ENCODE data around the gene ROMO1. TPM values are rescaled to one million over a fixed set of nuclear protein-coding genes. Genes with fewer than 3 reads are reported as not detected.
A peak's percentile ranks its signal among the peaks of the same experiment; 100 is the strongest.

ROMO1 gene
- total and polyA plus RNA-seq, 10 of the 15 experiments (the other 5 are each of a cell fraction or from before 2014, with no cell fraction given): 23.2 to 631 (median 352) TPM

GRCh38 chr20:35729283-35729807 is 30.1 kb downstream of the ROMO1 start:
- H3K79me2 ChIP-seq (ENCODE audit: control insufficient read depth, insufficient read depth, low read length): peaks cover 74% of the 10 kb centered on the region
- H3K4me1 ChIP-seq (ENCODE audit: control insufficient read depth, insufficient read depth, low read length): no peaks in the 10 kb centered on the region
- no TSS peak for BruUV-seq (replicated peaks)
- no peak overlapping the region for H3K9ac ChIP-seq (ENCODE audit: control insufficient read depth, insufficient read depth, low read length)
- peaks cover 13 to 40% of the 10 kb centered on the region in 2 experiments for H3K36me3 ChIP-seq (ENCODE audit: control insufficient read depth in 2 of 2, insufficient read depth in 2 of 2, low read length in 1 of 2)
- no peak overlapping the region for H2AFZ ChIP-seq (ENCODE audit: control insufficient read depth, low read depth, low read length)
- FAIRE-seq: no peak
- no peaks in the 10 kb centered on the region for H3K9me3 ChIP-seq (replicated peaks; ENCODE audit: control insufficient read depth, insufficient read depth, low read length)
- ChIA-PET CTCF (interaction anchor here (1.9 kb wide), 1 partner anchor 10 kb away, joined by 9 read pairs; no protein-coding TSS in a partner anchor), POLR2A (interaction anchor here (0.6 to 2.8 kb wide), 3 partner anchors 10 to 63 kb away, joined by 3 to 15 read pairs (median 12); partner anchors contain the start of gene RBM39), RAD21 (ENCODE audit: unreplicated experiment) (no interaction called here), SMC1A (ENCODE audit: uncharacterized antibody, unreplicated experiment) (interaction anchor here (1.0 to 2.0 kb wide), 3 partner anchors 10 to 40 kb away, joined by 3 to 8 read pairs (median 7); no protein-coding TSS in a partner anchor)
- WGBS (ENCODE audit: insufficient coverage, insufficient replicate concordance, low lambda C conversion rate, missing lambda C conversion rate): 97% methylated on average over 7 of the region's 7 CpGs
- peaks cover 22% of the 10 kb centered on the region for H4K20me1 ChIP-seq (ENCODE audit: control insufficient read depth, insufficient read depth)
- no peak overlapping the region for H3K27ac ChIP-seq (ENCODE audit: control insufficient read depth, insufficient read depth)
- ATAC-seq: no peak
- DNase-seq (ENCODE audit: low read depth, low spot score): no peak
- H3K27me3 ChIP-seq (replicated peaks in 1 of 2; ENCODE audit: control insufficient read depth in 2 of 2, insufficient read depth in 2 of 2, low read length in 1 of 2): no peaks in the 10 kb centered on the region
- in situ Hi-C loops (cut with MboI): no loop called here
- H3K4me2 ChIP-seq (ENCODE audit: control insufficient read depth, insufficient read depth): no peak overlapping the region
- TF ChIP-seq POLR2AphosphoS5 (IDR thresholded peaks at IDR 0.05; ENCODE audit: low read length) (peak; percentile 63), NKRF (conservative IDR thresholded peaks at IDR 0.05) (no peak), SMAD1 (IDR thresholded peaks at IDR 0.05; ENCODE audit: low read depth, partially characterized antibody) (no peak), RCOR1 (conservative IDR thresholded peaks at IDR 0.05; ENCODE audit: low read depth, low read length) (no peak)
- intact Hi-C loops (cut with micrococcal nuclease; ENCODE audit: unreplicated experiment): no loop called here
- H3K4me3 ChIP-seq: no peak overlapping the region

Data from GM12878 (cell line).